Neuronal stem cell (in vitro differentiated cells): ENCODE data around the gene LRCH2.

Experiments used
- DNase-seq: peaks from one replicate; pipeline ENCODE4 v3.0.0-alpha.2; 2013; ENCODE audit warnings: low spot score
- H2AFZ ChIP-seq: one replicate; pipeline ENCODE4 v1.6.1; 2013; ENCODE audit warnings: mild to moderate bottlenecking, low read length, inconsistent platforms
- H2AK5ac ChIP-seq: 2 replicates; pipeline ENCODE4 v1.6.1; 2013; ENCODE audit warnings: low read depth, mild to moderate bottlenecking, inconsistent platforms, low read length, moderate library complexity, mixed read lengths
- H2BK120ac ChIP-seq: 2 replicates; pipeline ENCODE4 v1.6.1; 2013; ENCODE audit warnings: low read depth, mild to moderate bottlenecking, inconsistent platforms, low read length, moderate library complexity, mixed read lengths
- H2BK12ac ChIP-seq: one replicate; pipeline ENCODE4 v1.6.1; 2013; ENCODE audit warnings: low read length, inconsistent platforms
- H2BK15ac ChIP-seq: 2 replicates; pipeline ENCODE4 v1.6.1; 2013; ENCODE audit warnings: mild to moderate bottlenecking, low read length, inconsistent platforms, mixed read lengths
- H2BK5ac ChIP-seq: one replicate; pipeline ENCODE4 v1.6.1; 2013; ENCODE audit warnings: inconsistent platforms, mild to moderate bottlenecking, low read length, moderate library complexity
- H3K14ac ChIP-seq: one replicate; pipeline ENCODE4 v1.6.1; 2013; ENCODE audit warnings: low read length, inconsistent platforms
- H3K18ac ChIP-seq: 2 replicates; pipeline ENCODE4 v1.6.1; 2013; ENCODE audit warnings: low read length, inconsistent platforms
- H3K23ac ChIP-seq: 2 replicates; pipeline ENCODE4 v1.6.1; 2013; ENCODE audit warnings: low read depth, mild to moderate bottlenecking, mixed read lengths, low read length, inconsistent platforms; ENCODE audit not compliant: poor library complexity
- H3K27ac ChIP-seq: replicated peaks from 3 replicates; pipeline ENCODE4 v1.5.1; 2013; ENCODE audit warnings: low read length, inconsistent platforms
- H3K27me3 ChIP-seq, 3 experiments: 2 replicates each; pipeline ENCODE4 v1.6.1; 2013; ENCODE audit warnings: low read length in 3 of 3, mild to moderate bottlenecking in 2 of 3, inconsistent platforms in 1 of 3, low read depth in 1 of 3, mixed read lengths in 1 of 3, moderate library complexity in 1 of 3; ENCODE audit not compliant: control insufficient read depth in 3 of 3, insufficient read depth in 3 of 3
- H3K36me3 ChIP-seq, 2 donors: replicated peaks in 1 of 2; 2 replicates each; pipeline ENCODE4 v1.6.1; 2013; ENCODE audit warnings: low read length in 2 of 2; ENCODE audit not compliant: control insufficient read depth in 2 of 2, insufficient read depth in 2 of 2
- H3K4ac ChIP-seq: 2 replicates; pipeline ENCODE4 v1.6.1; 2013; ENCODE audit warnings: inconsistent platforms, mild to moderate bottlenecking, low read length, moderate library complexity
- H3K4me1 ChIP-seq, 2 donors: 1 replicate in 1 of 2; 2 replicates in 1 of 2; pipeline ENCODE4 v1.6.1; 2013; ENCODE audit warnings: low read length in 2 of 2, low read depth in 1 of 2; ENCODE audit not compliant: control insufficient read depth in 2 of 2, insufficient read depth in 1 of 2
- H3K4me2 ChIP-seq: one replicate; pipeline ENCODE4 v1.6.1; 2013; ENCODE audit warnings: mild to moderate bottlenecking, low read length, inconsistent platforms; ENCODE audit not compliant: insufficient read depth, poor library complexity, severe bottlenecking
- H3K4me3 ChIP-seq, 2 donors: 2 replicates each; pipeline ENCODE4 v1.5.1; 2013; ENCODE audit warnings: low read length in 2 of 2, mild to moderate bottlenecking in 2 of 2, inconsistent platforms in 1 of 2, moderate library complexity in 1 of 2
- H3K79me1 ChIP-seq: one replicate; pipeline ENCODE4 v1.6.1; 2013; ENCODE audit warnings: low read depth, mild to moderate bottlenecking, inconsistent platforms, low read length, moderate library complexity
- H3K9ac ChIP-seq: one replicate; pipeline ENCODE4 v1.6.1; 2013; ENCODE audit warnings: mild to moderate bottlenecking, low read depth, low read length, inconsistent platforms; ENCODE audit not compliant: poor library complexity
- H3K9me3 ChIP-seq, 2 donors: replicated peaks in 1 of 2; 2 replicates each; pipeline versions ENCODE3 to v1.6.1; 2013; ENCODE audit warnings: low read length in 2 of 2, mild to moderate bottlenecking in 2 of 2, inconsistent platforms in 1 of 2, low read depth in 1 of 2, mixed read lengths in 1 of 2, moderate library complexity in 1 of 2; ENCODE audit not compliant: control insufficient read depth in 2 of 2, insufficient read depth in 1 of 2
- H4K8ac ChIP-seq: one replicate; pipeline ENCODE4 v1.6.1; 2013; ENCODE audit warnings: low read depth, mild to moderate bottlenecking, inconsistent platforms, low read length, moderate library complexity
- H4K91ac ChIP-seq: one replicate; pipeline ENCODE4 v1.6.1; 2013; ENCODE audit warnings: low read length, low read depth, mild to moderate bottlenecking, inconsistent platforms; ENCODE audit not compliant: poor library complexity
- WGBS, 2 donors: extraction: QIAGEN DNeasy Blood & Tissue Kit; methylation state at CpG; one replicate each; pipeline ENCODE4 v1.1.7; 2013; ENCODE audit warnings: missing lambda C conversion rate in 2 of 2, mixed read lengths in 1 of 2; ENCODE audit not compliant: insufficient read length in 2 of 2, insufficient replicate concordance in 1 of 2; ENCODE audit errors: extremely low coverage in 2 of 2; 5-methylcytosine and 5-hydroxymethylcytosine counted together

The LRCH2 gene

DNA sequence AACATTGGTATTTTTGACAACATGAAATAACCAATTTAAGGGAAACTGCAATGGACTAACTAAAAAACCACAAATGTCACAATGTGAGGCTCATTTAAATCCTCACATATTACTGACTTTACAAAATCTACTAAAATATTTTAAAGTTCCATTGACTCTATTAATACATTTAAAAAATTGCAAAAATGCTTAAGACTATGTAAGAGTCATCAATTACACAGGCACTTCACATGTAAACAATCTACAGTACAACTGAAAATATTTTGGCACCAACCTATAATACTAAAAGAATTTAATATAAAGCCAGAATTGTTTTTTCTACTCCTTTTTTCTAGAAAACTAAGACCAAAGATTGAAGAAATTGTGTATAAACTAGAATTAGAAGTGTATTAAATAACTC lies 121.5 kb downstream of the LRCH2 start:
- H2AK5ac ChIP-seq = no peak overlapping the region
- H3K9ac ChIP-seq = no peak overlapping the region
- no peaks in the 10 kb centered on the region for H3K4me1 ChIP-seq
- H3K36me3 ChIP-seq = no peaks in the 10 kb centered on the region
- H2BK5ac ChIP-seq = no peak overlapping the region
- H2AFZ ChIP-seq = no peak overlapping the region
- H4K8ac ChIP-seq = no peak overlapping the region
- H2BK120ac ChIP-seq = no peak overlapping the region
- no peak for DNase-seq
- H3K23ac ChIP-seq = no peak overlapping the region
- H3K4me3 ChIP-seq = no peak overlapping the region
- H3K79me1 ChIP-seq = no peaks in the 10 kb centered on the region
- H2BK12ac ChIP-seq = no peak overlapping the region
- no peak overlapping the region for H3K18ac ChIP-seq
- no peak overlapping the region for H3K4me2 ChIP-seq
- H3K14ac ChIP-seq = no peak overlapping the region
- H3K4ac ChIP-seq = no peak overlapping the region
- peaks cover 0 to 2% (median 0%) of the 10 kb centered on the region in 3 experiments for H3K27me3 ChIP-seq
- H3K27ac ChIP-seq = no peak overlapping the region
- no peak overlapping the region for H2BK15ac ChIP-seq
- no peak overlapping the region for H4K91ac ChIP-seq
- H3K9me3 ChIP-seq = no peaks in the 10 kb centered on the region

DNA sequence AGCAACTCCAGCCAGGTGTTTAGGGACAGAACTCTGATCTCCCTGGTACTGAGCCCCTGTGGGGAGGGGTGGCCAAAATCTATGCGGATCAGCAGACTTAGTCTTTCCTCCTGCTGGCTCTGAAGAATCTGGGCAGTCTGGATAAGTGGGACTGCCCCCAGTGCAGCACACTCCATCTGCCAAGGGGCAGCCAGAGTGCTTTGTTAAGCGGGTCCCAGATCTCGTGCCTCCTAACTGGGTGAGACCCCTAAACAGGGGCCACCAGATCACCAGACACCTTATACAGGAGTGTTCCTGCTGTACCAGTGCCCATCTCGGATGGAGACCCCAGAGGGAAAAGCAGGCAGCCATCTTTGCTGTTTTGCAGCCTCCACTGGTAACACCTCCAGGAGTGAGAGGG lies 135.0 kb downstream of the LRCH2 start:
- H2BK15ac ChIP-seq = no peak overlapping the region
- H3K4me3 ChIP-seq = no peak overlapping the region
- no peak overlapping the region for H3K4ac ChIP-seq
- no peak overlapping the region for H3K27ac ChIP-seq
- no peak overlapping the region for H2AFZ ChIP-seq
- H3K79me1 ChIP-seq = no peaks in the 10 kb centered on the region
- no peak for DNase-seq
- H2BK12ac ChIP-seq = no peak overlapping the region
- no peak overlapping the region for H3K4me2 ChIP-seq
- H3K4me1 ChIP-seq = no peaks in the 10 kb centered on the region
- WGBS, 2 donors = no CpG with 5 or more reads among the region's 4 CpGs
- H2AK5ac ChIP-seq = no peak overlapping the region
- H3K14ac ChIP-seq = no peak overlapping the region
- no peak overlapping the region for H2BK120ac ChIP-seq
- no peak overlapping the region for H4K91ac ChIP-seq
- H3K18ac ChIP-seq = no peak overlapping the region
- H4K8ac ChIP-seq = no peak overlapping the region
- H3K36me3 ChIP-seq = no peaks in the 10 kb centered on the region
- H3K9ac ChIP-seq = no peak overlapping the region
- H3K23ac ChIP-seq = no peak overlapping the region
- no peaks in the 10 kb centered on the region for H3K27me3 ChIP-seq
- no peaks in the 10 kb centered on the region for H3K9me3 ChIP-seq
- H2BK5ac ChIP-seq = no peak overlapping the region

GRCh38 chrX:115093191-115093590 lies 140.7 kb downstream of the LRCH2 start:
- no peak overlapping the region for H3K14ac ChIP-seq
- H3K23ac ChIP-seq = no peak overlapping the region
- H3K9me3 ChIP-seq = no peaks in the 10 kb centered on the region
- H3K18ac ChIP-seq = no peak overlapping the region
- no peak overlapping the region for H4K91ac ChIP-seq
- H2BK5ac ChIP-seq = no peak overlapping the region
- no peak overlapping the region for H2BK12ac ChIP-seq
- H2BK15ac ChIP-seq = no peak overlapping the region
- DNase-seq = no peak
- H4K8ac ChIP-seq = no peak overlapping the region
- H3K27ac ChIP-seq = no peak overlapping the region
- H3K36me3 ChIP-seq = no peaks in the 10 kb centered on the region
- H3K4me3 ChIP-seq = no peak overlapping the region
- no peak overlapping the region for H3K4ac ChIP-seq
- H3K4me2 ChIP-seq = no peak overlapping the region
- H3K27me3 ChIP-seq = no peaks in the 10 kb centered on the region
- H2AK5ac ChIP-seq = no peak overlapping the region
- H3K79me1 ChIP-seq = no peaks in the 10 kb centered on the region
- H3K4me1 ChIP-seq = no peaks in the 10 kb centered on the region
- no peak overlapping the region for H2BK120ac ChIP-seq
- no CpG with 5 or more reads among the region's 1 CpG for WGBS, 2 donors
- no peak overlapping the region for H3K9ac ChIP-seq
- H2AFZ ChIP-seq = no peak overlapping the region

- H3K9ac ChIP-seq = no peak overlapping the region
- H3K14ac ChIP-seq = no peak overlapping the region
- no peaks in the 10 kb centered on the region for H3K36me3 ChIP-seq
- H2AK5ac ChIP-seq = no peak overlapping the region
- no peak overlapping the region for H2BK5ac ChIP-seq
- no peak overlapping the region for H2BK15ac ChIP-seq
- no peaks in the 10 kb centered on the region for H3K4me1 ChIP-seq
- DNase-seq = no peak
- no peaks in the 10 kb centered on the region for H3K9me3 ChIP-seq
- WGBS, 2 donors = no CpG with 5 or more reads among the region's 1 CpG
- H3K4me3 ChIP-seq = no peak overlapping the region
- H4K8ac ChIP-seq = no peak overlapping the region
- H3K23ac ChIP-seq = no peak overlapping the region
- H3K27me3 ChIP-seq = no peaks in the 10 kb centered on the region
- no peak overlapping the region for H2BK12ac ChIP-seq
- no peak overlapping the region for H2AFZ ChIP-seq
- H3K79me1 ChIP-seq = no peaks in the 10 kb centered on the region
- H3K27ac ChIP-seq = no peak overlapping the region
- no peak overlapping the region for H3K4ac ChIP-seq
- H3K18ac ChIP-seq = no peak overlapping the region
- no peak overlapping the region for H3K4me2 ChIP-seq
- no peak overlapping the region for H4K91ac ChIP-seq
- H2BK120ac ChIP-seq = no peak overlapping the region
Measured at GRCh38 chrX:115089419-115089818, 144.5 kb downstream of the LRCH2 start.
